CD4-positive, alpha-beta T cell treated with Interleukin-4 for 1 hour (primary cell): Measurements from ENCODE around the gene ARFGAP1.
"Not testable (repeated sequence)": the region's sequence is repeated elsewhere in the genome, so short reads cannot be mapped to it uniquely, and the experiment has no call there.

ENCODE experiments used
- DNase-seq, 2 donors: peaks; one replicate each; pipeline ENCODE4 v3.0.0-alpha.2; 2020 to 2022

ARFGAP1 gene

DNA sequence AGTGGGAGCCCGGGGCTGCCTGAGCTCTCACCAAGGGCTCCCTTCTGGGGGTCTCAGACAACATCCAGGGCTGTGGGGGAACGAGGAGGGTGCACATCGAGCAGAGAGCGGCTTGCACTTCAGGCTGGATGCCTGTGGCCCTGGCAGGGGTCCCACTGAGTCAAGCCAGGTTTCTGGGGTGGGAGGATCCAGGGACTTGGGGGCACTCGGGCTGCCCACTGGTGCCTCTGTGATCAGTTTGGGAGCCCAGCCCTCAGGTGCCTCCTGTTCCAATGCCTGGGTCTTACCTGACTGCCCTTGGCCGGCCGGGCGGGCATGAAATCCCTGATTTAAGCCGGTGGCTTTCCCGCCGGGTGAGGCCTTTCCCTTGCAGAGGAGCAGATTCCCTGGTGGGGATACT is 20.8 kb downstream of the ARFGAP1 start:
- no peak for DNase-seq

DNA sequence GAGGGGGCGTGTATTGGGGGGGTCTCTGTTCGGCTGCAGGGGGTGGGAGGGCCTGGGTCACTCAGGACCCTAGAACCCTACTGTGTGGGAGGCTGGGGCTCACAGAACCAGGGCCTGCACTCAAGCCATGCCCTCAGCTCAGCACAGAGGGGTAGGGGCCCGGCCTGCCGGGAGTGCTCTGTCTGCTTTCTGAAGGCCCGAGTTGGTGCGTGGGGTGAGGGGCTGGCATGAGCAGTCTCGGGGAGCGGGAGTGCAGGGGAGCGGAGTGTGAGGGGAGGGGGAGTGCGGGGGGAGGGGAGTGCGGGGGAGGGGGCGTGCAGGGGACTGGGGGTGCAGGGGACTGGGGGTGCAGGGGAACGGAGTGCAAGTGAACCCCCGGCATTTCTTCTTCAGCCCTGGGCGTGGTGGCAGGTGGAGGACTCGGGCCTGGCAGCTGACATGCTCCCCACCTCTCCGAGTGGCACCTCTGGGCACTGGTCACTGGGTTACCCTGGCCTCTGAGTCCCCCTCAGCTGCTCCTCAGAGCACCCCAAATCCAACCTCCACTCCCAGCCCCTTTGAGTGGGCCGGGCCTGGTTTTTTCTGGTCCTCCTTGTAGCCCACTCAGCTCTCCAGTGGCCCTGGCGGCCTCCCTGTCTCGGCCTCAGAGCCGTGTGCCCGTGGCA is 21.4 kb downstream of the ARFGAP1 start:
- DNase-seq: no peak

DNA sequence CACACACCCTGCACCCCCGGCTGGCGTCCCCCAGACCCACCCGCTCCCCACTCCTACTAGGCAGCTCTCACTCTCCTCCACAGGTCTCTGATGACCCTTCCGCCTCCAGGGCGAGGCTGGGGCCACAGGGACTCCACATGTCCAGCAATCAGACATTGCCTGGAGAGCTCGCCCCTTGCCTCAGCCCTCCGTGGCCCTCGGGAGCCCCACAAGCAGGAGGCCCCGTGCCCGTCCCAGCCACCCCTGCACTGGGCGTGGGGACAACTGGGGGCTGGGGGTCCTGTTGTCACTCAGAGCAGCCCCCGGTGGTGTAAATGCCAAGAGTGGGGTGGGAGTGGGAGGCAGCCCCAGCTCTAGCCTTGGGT is 21.9 kb downstream of the ARFGAP1 start:
- DNase-seq: no peak

DNA sequence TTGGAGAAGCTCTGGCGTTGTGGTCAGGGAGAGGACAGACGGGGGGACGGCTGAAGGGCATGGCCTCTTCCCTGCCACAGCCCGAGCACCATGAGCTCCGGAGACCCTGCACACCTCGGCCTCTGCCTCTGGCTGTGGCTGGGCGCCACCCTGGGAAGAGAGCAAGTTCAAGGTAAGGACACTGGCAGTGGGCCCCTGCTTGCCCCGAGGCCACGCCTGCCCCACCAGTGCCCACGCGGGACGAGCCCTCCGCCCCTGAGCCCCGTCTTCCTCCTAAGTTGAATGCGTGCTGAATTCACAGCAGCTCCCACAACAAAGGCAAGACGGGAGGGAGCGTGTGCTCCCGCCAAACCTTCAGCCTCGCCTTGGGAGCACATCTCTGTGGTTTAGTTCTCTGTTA is 22.4 kb downstream of the ARFGAP1 start:
- no peak for DNase-seq

DNA sequence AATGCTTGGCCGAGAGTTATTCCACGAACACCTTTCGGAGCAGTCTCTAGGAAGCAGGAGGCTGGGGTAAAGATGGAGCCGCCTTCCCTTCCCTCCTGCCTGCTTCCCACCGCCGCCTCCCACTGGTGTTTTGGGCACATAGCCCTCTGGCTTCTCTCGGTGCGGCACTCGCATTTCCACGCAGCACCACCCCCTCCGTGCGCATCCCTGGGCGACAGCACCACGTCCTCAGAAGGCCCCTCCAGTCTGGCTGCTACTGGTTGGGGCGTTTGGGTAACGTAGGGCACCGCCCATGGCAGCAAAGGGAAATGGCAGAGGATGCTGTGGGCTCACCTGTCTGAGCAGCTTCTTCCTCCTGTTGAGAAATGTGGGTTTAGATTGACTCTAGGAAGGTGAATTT is 22.8 kb downstream of the ARFGAP1 start:
- peak in 1 of 2 donors; percentile 22 for DNase-seq

DNA sequence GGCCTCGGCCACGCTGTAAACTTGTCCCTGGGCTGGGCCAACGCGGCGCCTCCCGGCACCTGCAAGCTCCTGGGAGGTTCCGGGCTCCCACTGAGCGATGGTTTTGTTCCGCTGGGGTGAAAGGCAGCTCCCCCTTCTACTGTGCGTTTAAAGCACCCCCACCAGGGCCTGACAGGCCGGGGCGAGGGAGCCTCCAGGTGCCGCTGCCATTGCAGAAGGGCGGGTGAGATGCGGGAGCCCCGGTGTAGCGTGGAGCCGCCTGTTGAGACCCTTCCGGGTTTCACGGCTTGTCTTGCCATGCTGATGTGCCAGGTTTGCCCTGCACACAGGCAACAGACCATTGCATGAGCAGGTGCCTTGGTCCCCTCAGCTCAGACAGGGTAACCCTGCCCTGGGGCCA is 23.2 kb downstream of the ARFGAP1 start:
- no peak for DNase-seq

DNA sequence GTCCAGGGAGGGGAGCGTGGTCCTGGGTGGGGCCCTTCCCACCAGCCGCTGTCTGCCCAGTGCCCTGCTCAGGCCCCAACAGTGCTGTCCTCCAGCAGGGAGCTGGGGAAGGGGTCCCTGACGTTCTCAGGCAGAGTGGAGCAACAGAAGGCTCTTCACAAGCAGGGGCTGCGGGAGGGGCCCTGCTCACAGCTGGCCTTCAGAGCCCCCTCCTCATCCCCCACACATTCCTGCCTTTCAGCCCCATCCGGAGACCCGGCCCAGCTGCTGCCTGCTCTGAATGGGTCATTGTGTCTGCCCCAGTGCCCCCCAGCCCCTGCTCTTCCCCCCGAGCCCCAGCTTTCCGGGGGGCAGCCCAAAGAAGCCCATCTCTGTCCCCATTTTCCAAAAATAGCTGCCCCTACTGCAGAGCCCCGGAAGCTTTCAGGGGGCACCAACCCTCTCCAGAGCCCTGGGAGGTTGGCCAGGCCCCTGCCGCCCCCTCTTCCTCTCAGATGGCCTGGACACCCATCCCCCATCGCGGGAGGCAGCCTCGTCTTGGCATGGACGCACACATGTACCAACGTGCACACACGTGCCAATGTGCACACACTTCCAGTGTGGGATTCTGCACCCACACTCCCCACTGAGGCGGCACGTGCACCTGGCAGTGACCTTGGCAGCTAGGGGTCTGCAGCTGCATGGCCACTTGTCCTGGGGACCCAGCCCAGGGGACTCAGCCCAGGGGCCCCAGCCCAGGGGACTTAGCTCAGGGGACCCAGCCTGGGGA is 24.1 kb downstream of the ARFGAP1 start:
- no peak for DNase-seq

DNA sequence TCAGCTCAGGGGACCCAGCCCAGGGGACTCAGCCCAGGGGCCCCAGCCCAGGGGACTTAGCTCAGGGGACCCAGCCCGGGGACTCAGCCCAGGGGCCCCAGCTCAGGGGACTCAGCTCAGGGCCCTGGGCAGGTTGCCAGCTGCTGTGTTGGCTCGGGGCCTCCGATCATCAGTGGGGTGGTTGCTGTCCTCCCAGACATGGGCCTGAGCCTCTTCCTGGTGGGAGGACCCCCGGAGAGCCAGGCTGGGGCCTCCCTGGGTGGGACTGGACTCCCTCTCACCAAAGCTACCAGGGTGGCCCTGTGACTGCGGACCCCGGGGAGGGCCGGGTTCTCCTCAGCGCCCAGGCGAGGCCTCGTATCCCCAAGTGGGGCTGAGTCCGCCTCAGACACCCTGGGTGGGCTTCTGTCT is 24.8 kb downstream of the ARFGAP1 start:
- DNase-seq: no peak

DNA sequence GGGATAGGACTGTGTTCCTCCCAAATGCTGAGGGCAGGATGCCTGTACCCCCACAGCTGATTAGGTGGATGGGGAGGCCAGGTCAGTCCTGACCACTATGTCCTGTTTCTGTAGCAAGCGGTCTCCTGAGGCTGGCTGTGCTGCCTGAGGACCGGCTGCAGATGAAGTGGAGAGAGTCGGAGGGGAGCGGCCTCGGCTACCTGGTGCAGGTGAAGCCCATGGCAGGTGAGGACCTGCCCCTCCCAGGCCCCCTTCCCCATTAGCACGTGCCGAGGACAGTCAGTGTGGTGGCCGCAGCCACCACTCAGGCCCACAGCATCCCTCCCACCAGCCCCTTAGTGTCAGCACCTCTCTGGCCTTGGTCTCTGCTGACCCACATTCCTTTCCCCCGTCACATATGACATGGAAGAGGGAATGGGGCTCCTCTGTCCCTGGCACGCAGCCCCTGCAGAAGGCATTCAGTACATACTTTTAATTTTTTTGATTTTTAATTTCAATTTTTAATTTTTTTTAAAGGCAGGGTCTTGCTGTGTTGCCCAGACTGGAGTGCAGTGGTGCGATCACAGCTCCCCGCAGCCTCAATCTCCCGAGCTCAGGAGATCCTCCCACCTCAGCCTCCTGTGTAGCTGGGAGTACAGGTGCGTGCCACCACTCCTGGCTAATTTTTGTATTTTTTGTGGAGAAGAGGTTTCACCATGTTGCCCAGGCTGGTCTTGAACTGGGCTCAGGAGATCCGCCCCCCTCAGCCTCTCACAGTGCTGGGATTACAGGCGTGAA is 25.4 kb downstream of the ARFGAP1 start:
- no peak for DNase-seq

DNA sequence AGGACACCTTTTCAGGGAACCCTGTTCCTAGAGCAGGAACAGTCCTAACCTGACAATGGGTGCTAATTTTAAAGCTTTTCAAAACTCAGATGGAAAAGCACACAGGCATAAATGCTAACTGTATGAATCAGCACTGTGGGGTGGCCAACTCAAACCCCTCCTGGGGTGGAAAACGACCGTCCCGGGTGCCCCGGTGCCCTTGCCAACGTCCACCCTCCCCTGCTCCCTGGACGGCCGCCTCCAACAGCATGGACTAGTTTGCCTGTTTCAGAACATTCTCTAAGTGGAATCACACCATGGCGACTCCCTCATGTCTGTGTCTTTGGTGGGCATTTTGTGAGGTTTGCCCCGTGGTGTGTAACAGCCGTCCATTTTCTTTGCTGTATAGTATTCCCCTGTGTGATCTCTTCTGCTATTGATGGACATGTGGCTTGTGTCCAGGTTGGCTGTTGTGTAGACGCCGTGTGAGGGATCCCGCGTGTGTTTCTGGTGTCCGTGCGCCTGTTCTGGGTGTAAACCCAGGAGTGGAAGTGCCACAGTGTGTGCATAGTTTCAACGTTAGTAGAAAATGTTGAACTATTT is 26.2 kb downstream of the ARFGAP1 start:
- DNase-seq: no peak

DNA sequence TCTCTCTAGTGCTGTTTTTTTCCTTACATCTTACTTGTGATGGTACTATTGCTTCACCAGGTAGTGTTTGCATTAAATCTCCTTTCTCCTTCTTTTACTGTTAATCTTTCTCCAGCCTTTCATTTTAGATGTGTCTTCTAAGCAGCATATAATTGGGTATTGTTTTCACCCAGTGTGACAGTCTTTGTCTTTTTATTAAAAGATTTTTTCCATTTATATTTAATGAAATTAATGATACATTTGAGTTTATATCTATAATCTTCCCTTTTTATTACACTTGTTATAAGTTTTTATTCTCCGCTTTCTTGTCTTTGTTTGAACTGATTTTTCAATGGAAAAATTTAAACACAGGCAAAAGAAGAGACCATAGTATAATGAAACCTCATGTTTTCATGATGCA is 29.1 kb downstream of the ARFGAP1 start:
- DNase-seq: no peak

DNA sequence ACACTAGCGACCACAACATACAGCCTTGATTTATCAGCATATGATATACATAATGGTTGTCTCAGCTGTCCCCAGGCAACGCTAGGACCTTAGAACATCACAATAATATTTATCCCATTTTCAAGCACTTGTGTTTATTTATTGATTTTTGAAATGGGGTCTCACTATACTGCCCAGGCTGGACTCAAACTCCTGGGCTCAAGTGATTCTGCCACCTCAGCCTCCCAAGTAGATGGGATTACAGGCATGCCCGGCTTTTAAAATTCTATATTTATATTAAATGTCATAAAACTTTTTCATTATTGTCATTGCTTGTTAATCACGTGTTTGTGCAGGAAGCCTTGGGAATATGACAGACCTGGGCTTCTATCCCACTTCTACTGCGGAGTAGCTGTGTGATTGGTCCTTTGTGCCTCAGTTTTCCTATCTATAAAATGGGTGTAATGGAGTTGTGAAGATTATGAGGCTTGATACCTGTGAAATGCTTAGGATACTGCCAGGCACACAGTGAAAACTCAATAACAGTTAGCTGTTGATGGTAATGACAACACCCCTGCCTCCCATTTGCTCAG is 30.6 kb downstream of the ARFGAP1 start:
- no peak for DNase-seq

DNA sequence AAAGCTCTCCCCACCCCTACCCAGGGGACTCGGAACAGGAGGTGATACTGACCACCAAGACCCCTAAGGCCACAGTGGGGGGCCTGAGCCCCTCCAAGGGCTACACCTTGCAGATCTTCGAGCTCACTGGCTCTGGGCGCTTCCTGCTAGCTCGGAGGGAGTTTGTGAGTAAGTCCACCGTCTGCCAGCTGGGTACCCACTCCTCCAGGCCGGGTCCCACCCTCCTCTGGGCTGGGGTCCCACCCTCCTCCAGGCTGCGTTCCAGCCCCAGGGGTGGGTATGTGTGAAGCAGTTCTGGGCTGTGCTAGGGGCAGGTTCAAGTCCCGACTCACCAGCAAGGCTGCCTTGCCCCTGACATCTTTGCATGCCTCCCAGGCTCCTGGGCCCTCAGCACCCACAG is 32.8 kb downstream of the ARFGAP1 start:
- no peak for DNase-seq

DNA sequence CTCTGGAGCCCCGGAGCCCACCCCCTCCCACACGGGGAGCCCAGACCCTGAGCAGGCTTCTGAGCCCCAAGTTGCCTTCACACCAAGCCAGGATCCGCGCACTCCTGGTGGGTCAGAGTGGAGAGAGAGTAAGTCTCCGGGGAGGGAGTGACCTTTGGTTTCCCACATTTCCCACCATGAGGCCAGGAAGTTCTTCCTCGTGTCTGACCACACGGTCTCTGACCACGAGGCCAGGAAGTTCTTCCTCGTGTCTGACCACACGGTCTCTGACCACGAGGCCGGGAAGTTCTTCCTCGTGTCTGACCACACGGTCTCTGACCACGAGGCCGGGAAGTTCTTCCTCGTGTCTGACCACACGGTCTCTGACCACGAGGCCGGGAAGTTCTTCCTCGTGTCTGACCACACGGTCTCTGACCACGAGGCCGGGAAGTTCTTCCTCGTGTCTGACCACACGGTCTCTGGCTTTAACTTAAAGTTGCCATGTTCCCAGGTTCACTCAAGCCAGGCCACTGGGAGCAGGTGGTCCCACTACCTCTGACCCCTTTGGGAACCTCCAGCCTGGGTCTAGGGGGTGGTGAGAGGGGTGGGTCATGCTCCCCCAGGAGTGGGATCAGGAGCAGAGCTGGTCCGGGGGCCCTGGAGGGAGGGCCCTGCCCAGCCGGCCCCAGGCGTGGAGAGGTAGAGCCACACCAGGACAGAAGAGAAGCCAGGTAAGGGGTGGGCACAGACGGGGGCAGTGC is 33.5 kb downstream of the ARFGAP1 start:
- not testable (repeated sequence) for DNase-seq

DNA sequence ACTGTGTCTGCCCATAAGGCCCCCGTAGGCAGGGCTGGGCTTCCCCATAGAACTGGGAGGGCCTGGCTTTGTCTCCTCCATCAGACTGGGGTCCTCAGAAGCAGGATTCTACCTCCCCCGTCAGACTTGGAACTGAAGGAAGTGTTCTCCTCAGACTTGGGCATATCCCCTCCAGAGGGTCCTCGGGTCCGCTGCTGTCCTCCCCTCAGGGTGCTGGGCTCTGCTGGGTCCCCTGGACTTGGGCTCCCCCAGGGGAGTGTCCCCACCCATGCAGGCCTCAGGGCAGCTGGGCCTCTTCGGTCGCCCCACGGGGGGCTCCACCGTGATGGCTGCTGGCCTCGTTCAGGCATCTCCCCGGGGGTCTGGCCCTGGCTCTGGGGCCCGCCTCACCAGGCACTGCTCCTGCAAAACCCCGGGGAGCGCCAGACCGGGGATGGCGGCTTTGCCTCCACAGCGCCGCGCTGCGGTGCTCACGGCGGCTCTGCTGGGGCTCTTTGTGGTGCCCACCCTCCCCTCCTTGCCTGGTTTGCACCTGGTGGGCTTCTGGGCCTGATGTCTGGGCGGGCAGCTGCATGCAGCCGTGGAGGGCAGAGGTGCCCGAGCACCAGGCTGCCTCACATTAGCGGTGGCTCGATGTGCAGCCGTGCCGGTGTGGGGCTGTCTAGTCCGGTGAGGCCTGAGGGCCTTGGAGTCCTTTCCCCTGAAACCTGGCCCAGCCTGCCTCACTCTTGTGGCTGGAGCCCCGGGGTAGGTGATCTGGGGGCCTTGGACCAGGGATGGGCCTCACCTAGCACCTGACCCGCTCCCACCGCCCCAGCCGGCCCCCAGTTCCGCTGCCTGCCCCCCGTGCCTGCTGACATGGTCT is 34.3 kb downstream of the ARFGAP1 start:
- no peak for DNase-seq

DNA sequence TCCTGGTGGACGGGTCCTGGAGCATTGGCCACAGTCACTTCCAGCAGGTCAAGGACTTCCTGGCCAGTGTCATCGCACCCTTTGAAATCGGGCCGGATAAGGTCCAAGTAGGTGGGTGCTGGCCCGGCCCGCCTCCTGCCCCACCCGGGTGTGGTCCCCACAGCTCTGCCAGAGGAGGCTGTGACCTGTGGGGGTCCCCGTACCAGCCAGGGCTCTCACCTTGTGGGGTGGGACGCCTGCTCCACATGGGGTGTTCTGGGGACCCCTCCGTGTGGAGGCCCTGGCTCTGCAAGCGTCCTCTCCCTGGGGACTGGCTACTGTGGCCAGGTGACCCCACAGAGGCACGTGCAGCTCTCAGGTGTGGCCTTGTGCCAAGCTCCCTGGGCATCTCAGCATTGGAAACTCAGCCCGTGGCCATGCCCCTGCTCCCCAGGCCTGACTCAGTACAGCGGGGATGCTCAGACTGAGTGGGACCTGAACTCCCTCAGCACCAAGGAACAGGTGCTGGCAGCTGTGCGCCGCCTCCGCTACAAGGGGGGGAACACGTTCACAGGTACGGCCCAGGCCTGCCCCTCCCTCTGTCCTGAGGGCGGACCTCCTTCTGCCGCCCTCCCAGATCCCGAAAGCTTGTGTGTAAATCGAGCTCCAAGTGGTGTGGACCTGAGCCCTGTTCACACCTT is 35.1 kb downstream of the ARFGAP1 start:
- DNase-seq: no peak

DNA sequence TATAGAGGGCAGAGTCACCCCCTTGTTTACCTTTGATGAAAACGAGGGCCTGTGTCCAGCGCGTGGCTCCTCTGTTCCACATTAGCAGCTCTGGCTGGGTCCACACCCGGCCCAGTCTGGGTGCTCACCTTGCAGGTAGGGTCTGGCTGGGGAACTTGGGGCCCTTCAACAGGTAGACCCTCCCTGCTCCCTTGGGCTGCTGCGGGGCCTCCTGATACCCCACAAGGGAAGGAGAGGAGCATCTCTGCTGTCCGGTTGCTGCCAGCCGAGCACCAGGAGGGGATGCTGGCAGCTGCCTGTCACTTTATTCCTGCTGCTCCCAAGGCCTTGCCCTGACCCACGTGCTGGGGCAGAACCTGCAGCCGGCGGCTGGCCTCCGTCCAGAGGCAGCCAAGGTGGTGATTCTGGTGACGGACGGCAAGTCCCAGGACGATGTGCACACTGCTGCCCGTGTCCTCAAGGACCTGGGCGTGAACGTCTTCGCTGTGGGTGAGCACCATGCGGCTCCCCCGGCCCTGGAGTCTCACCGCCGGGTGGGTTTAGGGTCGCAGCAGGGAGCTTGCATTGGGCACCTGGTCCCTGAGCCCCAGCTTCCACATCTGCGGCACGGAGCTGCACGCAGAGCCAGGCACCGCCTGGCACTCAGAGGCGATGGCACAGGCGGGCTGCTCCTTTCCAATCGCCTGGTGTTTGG is 35.8 kb downstream of the ARFGAP1 start:
- DNase-seq: no peak

DNA sequence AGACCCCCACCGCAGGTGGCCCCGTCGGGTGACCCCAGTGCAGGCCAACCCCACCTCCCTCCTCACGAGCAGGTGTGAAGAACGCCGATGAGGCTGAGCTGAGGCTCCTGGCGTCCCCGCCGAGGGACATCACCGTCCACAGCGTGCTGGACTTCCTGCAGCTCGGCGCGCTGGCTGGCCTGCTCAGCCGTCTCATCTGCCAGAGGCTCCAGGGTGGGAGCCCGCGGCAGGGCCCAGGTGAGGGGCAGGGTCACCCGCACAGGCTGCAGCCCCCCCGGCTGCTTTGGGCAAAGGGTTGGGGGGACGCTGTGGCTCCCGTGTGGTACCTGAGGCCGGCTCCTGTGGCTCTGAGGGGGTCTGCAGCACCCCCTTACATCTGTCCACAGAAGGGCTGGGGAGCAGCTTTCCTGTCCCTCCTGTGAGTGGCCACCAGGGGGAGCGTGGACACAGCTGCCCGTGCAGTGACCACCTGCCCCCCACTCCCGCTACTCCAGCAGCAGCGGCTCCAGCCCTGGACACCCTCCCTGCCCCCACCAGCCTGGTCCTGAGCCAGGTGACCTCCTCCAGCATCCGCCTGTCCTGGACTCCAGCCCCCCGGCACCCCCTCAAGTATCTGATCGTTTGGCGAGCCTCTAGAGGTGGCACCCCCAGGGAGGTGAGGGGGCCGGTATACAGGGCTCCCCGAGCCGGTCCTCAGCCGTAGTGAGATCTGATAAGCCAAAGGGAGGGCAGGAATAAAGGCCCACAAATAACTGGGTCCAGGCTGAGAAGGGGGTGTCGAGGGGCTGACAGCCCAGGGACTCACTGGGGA is 36.9 kb downstream of the ARFGAP1 start:
- DNase-seq: peak in 1 of 2 donors; percentile 5

DNA sequence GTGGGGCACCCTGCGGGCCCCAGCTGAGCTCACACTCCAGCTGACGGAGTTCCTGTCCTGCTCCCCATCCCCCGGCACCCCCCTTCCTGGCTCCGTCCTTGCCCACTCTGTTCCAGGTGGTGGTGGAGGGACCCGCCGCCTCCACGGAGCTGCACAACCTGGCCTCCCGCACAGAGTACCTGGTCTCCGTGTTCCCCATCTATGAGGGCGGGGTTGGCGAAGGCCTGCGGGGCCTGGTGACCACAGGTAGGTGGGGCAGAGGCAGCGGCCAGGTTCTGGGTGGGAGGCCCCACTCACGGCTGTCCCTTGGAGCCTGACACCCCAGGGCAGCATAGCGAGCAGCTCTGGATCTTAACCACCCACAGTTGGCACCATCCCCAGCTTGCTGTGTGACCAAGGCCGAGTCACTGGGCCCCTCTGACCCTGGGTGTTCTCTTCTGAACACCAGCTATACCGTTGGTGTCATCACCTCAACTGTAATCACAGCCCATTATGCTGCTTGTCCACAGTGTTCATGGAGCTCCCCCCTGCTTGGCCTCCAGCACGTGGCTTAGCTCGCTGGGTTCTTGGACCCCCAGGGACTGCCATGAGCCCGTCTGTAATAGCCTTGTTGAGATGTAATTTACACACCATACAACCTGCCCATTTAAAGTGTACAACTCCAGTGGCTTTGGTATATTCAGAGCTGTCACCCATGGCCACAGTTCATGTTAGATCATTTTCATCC is 37.8 kb downstream of the ARFGAP1 start:
- DNase-seq: no peak
